Measurements from ENCODE around the gene ATXN1. TPM values are rescaled to one million over a fixed set of nuclear protein-coding genes. Genes with fewer than 3 reads are reported as not detected.

The ATXN1 gene
- total and polyA plus RNA-seq, 2 of the 8 experiments (the other 6 are each of a cell fraction or from before 2014, with no cell fraction given) = 1.6 to 4.0 TPM

- H3K79me1 ChIP-seq (ENCODE audit: low read depth, low read length) = no peaks in the 10 kb centered on the region
- no peak overlapping the region for H3K9ac ChIP-seq (replicated peaks in 1 of 4; ENCODE audit: extremely low read depth in 1 of 4, low read depth in 3 of 4, low read length in 3 of 4)
- no peak overlapping the region for H3K4ac ChIP-seq (replicated peaks; ENCODE audit: insufficient read length, low read depth, low read length)
- no peak overlapping the region for H4K5ac ChIP-seq (ENCODE audit: insufficient read length, low read depth, low read length)
- H3K9me3 ChIP-seq (ENCODE audit: insufficient read depth in 2 of 2, low read depth in 1 of 2, low read length in 1 of 2) = no peaks in the 10 kb centered on the region
- POLR2A ChIA-PET (ENCODE audit: partially characterized antibody) = no interaction called here
- no peak for FAIRE-seq
- peaks cover 0 to 5% (median 0%) of the 10 kb centered on the region in 4 experiments; a peak in 1 of 7 replicates for H3K4me1 ChIP-seq (replicated peaks in 1 of 4; ENCODE audit: control insufficient read depth in 3 of 4, insufficient read depth in 4 of 4, low read length in 3 of 4)
- DNase-seq (ENCODE audit: low read depth in 1 of 2, low spot score in 2 of 2) = no peak
- no peak overlapping the region for H2AK5ac ChIP-seq (ENCODE audit: low read depth, low read length)
- no peak overlapping the region for H3K18ac ChIP-seq (ENCODE audit: extremely low read depth, low read length)
- no peak overlapping the region for H3K23ac ChIP-seq (ENCODE audit: insufficient read length)
- H4K8ac ChIP-seq (ENCODE audit: extremely low read depth, insufficient read depth, low read length) = no peak overlapping the region
- H2BK15ac ChIP-seq (ENCODE audit: low read length) = no peak overlapping the region
- H3K27ac ChIP-seq (ENCODE audit: low read depth, low read length) = no peak overlapping the region
- H3K56ac ChIP-seq (replicated peaks; ENCODE audit: insufficient read length, low read depth, low read length) = no peak overlapping the region
- H3K27me3 ChIP-seq (replicated peaks in 1 of 4; ENCODE audit: control insufficient read depth in 3 of 4, extremely low read depth in 1 of 4, insufficient read depth in 3 of 4, low read length in 3 of 4) = no peaks in the 10 kb centered on the region
- WGBS, 2 experiments (ENCODE audit: extremely low coverage in 1 of 2, insufficient coverage in 1 of 2, insufficient read length in 1 of 2, insufficient replicate concordance in 2 of 2, low coverage in 1 of 2, low lambda C conversion rate in 2 of 2, missing lambda C conversion rate in 1 of 2) = 94% methylated on average over 6 of the region's 6 CpGs; no CpG with 5 or more reads in 1 of the 2 experiments
- H3K4me2 ChIP-seq (ENCODE audit: insufficient read depth in 1 of 2, low read depth in 2 of 2, low read length in 2 of 2) = no peak overlapping the region
- no peak overlapping the region for H2BK20ac ChIP-seq (ENCODE audit: low read length)
- H2BK5ac ChIP-seq (ENCODE audit: low read depth, low read length) = no peak overlapping the region
- H3K36me3 ChIP-seq (ENCODE audit: control insufficient read depth in 2 of 4, insufficient read depth in 4 of 4, low read length in 3 of 4) = no peaks in the 10 kb centered on the region
- H4K91ac ChIP-seq (replicated peaks; ENCODE audit: insufficient read length, low read length) = no peak overlapping the region
- CTCF ChIA-PET (ENCODE audit: partially characterized antibody) = interaction anchor here (0.7 to 2.1 kb wide), 3 partner anchors 13 to 325 kb away, joined by 3 to 4 read pairs (median 3); no protein-coding TSS in a partner anchor
- no peak overlapping the region for H2BK120ac ChIP-seq (replicated peaks; ENCODE audit: low read depth, low read length)
- H4K20me1 ChIP-seq (replicated peaks in 1 of 2; ENCODE audit: control insufficient read depth in 1 of 2, insufficient read depth in 2 of 2, low read length in 2 of 2) = no peaks in the 10 kb centered on the region
- no peaks in the 10 kb centered on the region; the same call in 1 of the 2 replicates for H3K23me2 ChIP-seq (ENCODE audit: low read depth, low read length)
- H3K14ac ChIP-seq (ENCODE audit: insufficient read length) = no peak overlapping the region
- no peaks in the 10 kb centered on the region for H3K79me2 ChIP-seq (ENCODE audit: control insufficient read depth in 1 of 2, insufficient read depth in 2 of 2, low read length in 2 of 2)
- H3K4me3 ChIP-seq (ENCODE audit: extremely low read depth in 1 of 4, insufficient read depth in 2 of 4, low read depth in 3 of 4, low read length in 4 of 4) = no peak overlapping the region
- H2AFZ ChIP-seq (ENCODE audit: low read length) = no peak overlapping the region
- no peak overlapping the region for H2BK12ac ChIP-seq (ENCODE audit: low read depth, low read length)
- TF ChIP-seq CTCF (IDR thresholded peaks at IDR 0.05; ENCODE audit: control extremely low read depth in 1 of 3, insufficient read depth in 1 of 3, low read depth in 1 of 3, low read length in 3 of 3) (no peak), CEBPB (IDR thresholded peaks at IDR 0.05; ENCODE audit: low read depth, low read length) (no peak), ATF3 (IDR thresholded peaks at IDR 0.05; ENCODE audit: insufficient read depth, low read depth, low read length) (no peak), ATF2 (IDR thresholded peaks at IDR 0.05; ENCODE audit: low read length) (no peak), RAD21 (IDR thresholded peaks at IDR 0.05 in 1 of 2, conservative IDR thresholded peaks at IDR 0.05 in 1 of 2; ENCODE audit: low read depth in 2 of 2, low read length in 2 of 2) (no peak), MAX (IDR thresholded peaks at IDR 0.05) (no peak), KDM5A (IDR thresholded peaks at IDR 0.05; ENCODE audit: low read length) (no peak)
These were observed 345.6 kb downstream of the ATXN1 start for GRCh38 chr6:16415677-16416076.
